IMR-90 (cell line): Measurements from ENCODE around the gene GLCE. TPM values are rescaled to one million over a fixed set of nuclear protein-coding genes. Genes with fewer than 3 reads are reported as not detected.

Experiments used
- ATAC-seq: fragments of 200-7000 bp; cut with Tn5 transposase; 2 replicates; pipeline ENCODE4 v1.9.1; 2020; ENCODE audit warnings: low read depth, mild to moderate bottlenecking, moderate library complexity
- BruUV-seq: library from RNA; stranded (reverse); fragments of 400-500 nt; replicated peaks from 2 replicates; lab custom pipeline; 2021; lab: Mats Ljungman, UMichigan
- CTCF ChIA-PET: fragments of 300-600 bp; formaldehyde crosslinking; extraction: SDS; loops from one replicate; lab custom pipeline; 2021; ENCODE audit warnings: antibody characterized with exemption; lab: Yijun Ruan, JAX
- POLR2A ChIA-PET: fragments of 300-600 bp; sonication (Branson Sonifier 250); formaldehyde crosslinking; loops from one replicate; lab custom pipeline; 2022; ENCODE audit warnings: antibody characterized with exemption; ENCODE audit not compliant: unreplicated experiment; lab: Charles Lee
- DNase-seq: peaks from one replicate; pipeline ENCODE4 v3.0.0; 2013
- H2AFZ ChIP-seq: replicated peaks from 2 replicates; pipeline ENCODE3; 2013; ENCODE audit warnings: low read length, mild to moderate bottlenecking; ENCODE audit not compliant: poor library complexity
- H2AK5ac ChIP-seq: 2 replicates; pipeline ENCODE4 v1.6.1; 2013; ENCODE audit warnings: low read depth, low read length, inconsistent platforms
- H2AK9ac ChIP-seq: replicated peaks from 2 replicates; pipeline ENCODE3; 2013; ENCODE audit warnings: mild to moderate bottlenecking, low read depth, low read length, moderate library complexity; ENCODE audit not compliant: poor library complexity
- H2BK120ac ChIP-seq: 2 replicates; pipeline ENCODE4 v1.6.1; 2013; ENCODE audit warnings: low read depth, low read length, inconsistent platforms
- H2BK15ac ChIP-seq: 3 replicates; pipeline ENCODE4 v1.6.1; 2013; ENCODE audit warnings: low read depth, low read length, inconsistent platforms
- H2BK20ac ChIP-seq: 2 replicates; pipeline ENCODE4 v1.6.1; 2013; ENCODE audit warnings: low read depth, mild to moderate bottlenecking, inconsistent platforms, low read length, moderate library complexity
- H2BK5ac ChIP-seq: 2 replicates; pipeline ENCODE4 v1.6.1; 2013; ENCODE audit warnings: mild to moderate bottlenecking, low read depth, low read length, inconsistent platforms; ENCODE audit not compliant: poor library complexity, severe bottlenecking
- H3K14ac ChIP-seq: replicated peaks from 2 replicates; pipeline ENCODE4 v1.6.1; 2013; ENCODE audit warnings: low read depth, low read length, inconsistent platforms
- H3K18ac ChIP-seq: 2 replicates; pipeline ENCODE4 v1.6.1; 2013; ENCODE audit warnings: low read depth, low read length, control low read depth
- H3K23ac ChIP-seq: 2 replicates; pipeline ENCODE4 v1.6.1; 2013; ENCODE audit warnings: low read depth, low read length, inconsistent platforms
- H3K27ac ChIP-seq: 2 replicates; pipeline ENCODE4 v1.5.1; 2013; ENCODE audit warnings: mild to moderate bottlenecking, control low read depth, low read length; ENCODE audit not compliant: insufficient read depth
- H3K27me3 ChIP-seq: 2 replicates; pipeline ENCODE4 v1.6.1; 2013; ENCODE audit warnings: low read length; ENCODE audit not compliant: control insufficient read depth, insufficient read depth
- H3K36me3 ChIP-seq: 2 replicates; pipeline ENCODE4 v1.6.1; 2013; ENCODE audit warnings: low read length, mixed read lengths; ENCODE audit not compliant: control insufficient read depth, insufficient read depth
- H3K4ac ChIP-seq: 2 replicates; pipeline ENCODE4 v1.6.1; 2013; ENCODE audit warnings: low read depth, low read length, inconsistent platforms
- H3K4me1 ChIP-seq: 2 replicates; pipeline ENCODE4 v1.6.1; 2013; ENCODE audit warnings: low read length, mixed read lengths; ENCODE audit not compliant: control insufficient read depth, insufficient read depth
- H3K4me2 ChIP-seq: 2 replicates; pipeline ENCODE4 v1.6.1; 2013; ENCODE audit warnings: low read depth, mild to moderate bottlenecking, control low read depth, low read length, moderate library complexity
- H3K4me3 ChIP-seq: 2 replicates; pipeline ENCODE4 v1.5.1; 2013; ENCODE audit warnings: low read depth, mild to moderate bottlenecking, control low read depth, low read length, moderate library complexity; ENCODE audit not compliant: insufficient read depth
- H3K56ac ChIP-seq: 2 replicates; pipeline ENCODE4 v1.6.1; 2013; ENCODE audit warnings: low read length, inconsistent platforms; ENCODE audit not compliant: insufficient read depth; ENCODE audit errors: extremely low read depth
- H3K79me1 ChIP-seq, 2 experiments: 2 replicates each; pipeline ENCODE4 v1.6.1; 2013; ENCODE audit warnings: low read length in 2 of 2, inconsistent platforms in 1 of 2, low read depth in 1 of 2
- H3K9ac ChIP-seq: 2 replicates; pipeline ENCODE4 v1.6.1; 2013; ENCODE audit warnings: low read depth, low read length, control low read depth
- H3K9me1 ChIP-seq: 2 replicates; pipeline ENCODE4 v1.6.1; 2013; ENCODE audit warnings: low read length, inconsistent platforms; ENCODE audit not compliant: insufficient read depth
- H3K9me3 ChIP-seq: 2 replicates; pipeline ENCODE4 v1.6.1; 2013; ENCODE audit warnings: low read length; ENCODE audit not compliant: control insufficient read depth, insufficient read depth
- H4K20me1 ChIP-seq: 2 replicates; pipeline ENCODE4 v1.6.1; 2013; ENCODE audit warnings: low read length, inconsistent platforms; ENCODE audit not compliant: insufficient read depth
- H4K5ac ChIP-seq: 2 replicates; pipeline ENCODE4 v1.6.1; 2013; ENCODE audit warnings: mild to moderate bottlenecking, low read depth, low read length, control low read depth
- H4K8ac ChIP-seq, 2 experiments: 2 replicates each; pipeline ENCODE4 v1.6.1; 2013; ENCODE audit warnings: low read depth in 2 of 2, low read length in 2 of 2, control low read depth in 1 of 2, inconsistent platforms in 1 of 2
- H4K91ac ChIP-seq: 2 replicates; pipeline ENCODE4 v1.6.1; 2013; ENCODE audit warnings: low read depth, low read length, inconsistent platforms; ENCODE audit not compliant: insufficient read depth
- BHLHE40 ChIP-seq: fragments of 150-350 bp; IDR thresholded peaks from 2 replicates; pipeline ENCODE4 v1.6.1; 2016; ENCODE audit warnings: mild to moderate bottlenecking, low read depth, low read length
- CEBPB ChIP-seq: IDR thresholded peaks from 2 replicates; pipeline ENCODE4 v1.6.1; 2012; ENCODE audit warnings: low read depth, low read length, improper control_type of control experiment
- CHD1 ChIP-seq: IDR thresholded peaks from 2 replicates; pipeline ENCODE4 v1.6.1; 2012; ENCODE audit warnings: low read depth, low read length, improper control_type of control experiment
- FOS ChIP-seq: fragments of 150-350 bp; IDR thresholded peaks from 2 replicates; pipeline ENCODE4 v1.6.1; 2016; ENCODE audit warnings: low read depth, low read length
- MAFK ChIP-seq: IDR thresholded peaks from 2 replicates; pipeline ENCODE4 v1.6.1; 2012; ENCODE audit warnings: low read depth, low read length, improper control_type of control experiment
- MAZ ChIP-seq: IDR thresholded peaks from 2 replicates; pipeline ENCODE4 v1.6.1; 2012; ENCODE audit warnings: low read depth, mild to moderate bottlenecking, low read length, improper control_type of control experiment, moderate library complexity, borderline replicate concordance
- MXI1 ChIP-seq: IDR thresholded peaks from 2 replicates; pipeline ENCODE4 v1.6.1; 2012; ENCODE audit warnings: low read depth, mild to moderate bottlenecking, low read length, moderate library complexity, borderline replicate concordance
- NFE2L2 ChIP-seq: fragments of 150-350 bp; IDR thresholded peaks from 2 replicates; pipeline ENCODE4 v1.6.1; 2016; ENCODE audit warnings: low read depth, mild to moderate bottlenecking, low read length
- POLR2A ChIP-seq: IDR thresholded peaks from 2 replicates; pipeline ENCODE4 v1.6.1; 2012; ENCODE audit warnings: mild to moderate bottlenecking, low read depth, low read length
- RAD21 ChIP-seq: IDR thresholded peaks from 2 replicates; pipeline ENCODE4 v1.6.1; 2012; ENCODE audit warnings: low read length, improper control_type of control experiment
- RCOR1 ChIP-seq: IDR thresholded peaks from 2 replicates; pipeline ENCODE4 v1.6.1; 2012; ENCODE audit warnings: mild to moderate bottlenecking, low read length, improper control_type of control experiment; ENCODE audit not compliant: insufficient replicate concordance
- RFX5 ChIP-seq: IDR thresholded peaks from 2 replicates; pipeline ENCODE4 v1.8.0; 2012; ENCODE audit warnings: low read depth, mild to moderate bottlenecking, low read length, moderate library complexity
- SMC3 ChIP-seq: fragments of 150-350 bp; IDR thresholded peaks from 2 replicates; pipeline ENCODE4 v1.6.1; 2016; ENCODE audit warnings: low read depth, mild to moderate bottlenecking, antibody characterized with exemption, low read length, moderate library complexity
- WGBS, 2 experiments: methylation state at CpG; one replicate each; pipeline versions ENCODE4 v1.1.5 to v1.1.7; 2013; ENCODE audit warnings: missing lambda C conversion rate in 2 of 2; ENCODE audit not compliant: insufficient read length in 1 of 2; ENCODE audit errors: extremely low coverage in 2 of 2; 5-methylcytosine and 5-hydroxymethylcytosine counted together
- dilution Hi-C: fragments of 300-500 bp; cut with HindIII; formaldehyde crosslinking; loops from one replicate; pipeline ENCODE4 v1.14.3; 2018; ENCODE audit warnings: low sequenced_read_pairs; ENCODE audit not compliant: unreplicated experiment
- in situ Hi-C: fragments of 300-500 bp; cut with MboI; formaldehyde crosslinking; loops from 3 replicates; pipeline ENCODE4 v1.14.3; 2019; ENCODE audit warnings: low sequenced_read_pairs, inconsistent platforms, mixed read lengths
- intact Hi-C: fragments of 100-400 bp; cut with micrococcal nuclease; formaldehyde crosslinking; loops from 2 replicates; pipeline ENCODE4 v1.10.0; 2022
- polyA plus RNA-seq, 3 experiments: library from polyadenylated mRNA; depleted of rRNA; stranded (reverse); fragments of >200 nt; gene quantifications; 2 replicates each; pipeline ENCODE4 v1.2.3, GENCODE V29; 2012; ENCODE audit warnings: low replicate concordance in 1 of 3
- total RNA-seq: library from RNA; depleted of rRNA; stranded (reverse); fragments of >200 nt; gene quantifications from 2 replicates; pipeline ENCODE4 v1.2.3, GENCODE V29; 2012
- TF ChIP-seq, protein P1 (sequence below): fragments of 150-350 bp; IDR thresholded peaks from 2 replicates; pipeline ENCODE4 v1.6.1; 2016; ENCODE audit warnings: low read depth, mild to moderate bottlenecking, low read length, moderate library complexity, borderline replicate concordance
- TF ChIP-seq, protein P2 (sequence below): fragments of 150-350 bp; IDR thresholded peaks from 2 replicates; pipeline ENCODE4 v1.6.1; 2017; ENCODE audit warnings: mild to moderate bottlenecking, antibody characterized with exemption, low read length, low read depth
- TF ChIP-seq, protein P3 (sequence below): conservative IDR thresholded peaks from 2 replicates; pipeline ENCODE4 v1.5.1; 2012; ENCODE audit warnings: mild to moderate bottlenecking, low read depth, low read length, improper control_type of control experiment

The GLCE gene
- total and polyA plus RNA-seq, 2 of the 4 experiments (the other 2 are of a cell fraction), result 15.3 to 29.6 TPM

GRCh38 chr15:69316291-69316690, 155.9 kb downstream of the GLCE start:
- H3K4me3 ChIP-seq, result no peak overlapping the region
- 0 out of 2 replicates have a peak, but pooled peaks cover 2% of the 10 kb centered on the region for H4K20me1 ChIP-seq
- no peak overlapping the region for H3K23ac ChIP-seq
- no peak overlapping the region for H4K8ac ChIP-seq
- dilution Hi-C loops, result no loop called here
- H3K79me1 ChIP-seq, result 0 out of 4 replicates have a peak, but pooled peaks cover 0 to under 1% of the 10 kb centered on the region in 2 experiments
- intact Hi-C loops, result no loop called here
- no peak overlapping the region for H4K91ac ChIP-seq
- no peak overlapping the region for H3K9ac ChIP-seq
- ChIA-PET POLR2A (no interaction called here), CTCF (no interaction called here)
- H3K56ac ChIP-seq, result no peak overlapping the region
- H3K4ac ChIP-seq, result no peak overlapping the region
- H3K9me1 ChIP-seq, result peaks cover 15% of the 10 kb centered on the region
- no peak overlapping the region for H2AK9ac ChIP-seq
- no peak overlapping the region for H2BK120ac ChIP-seq
- H3K14ac ChIP-seq, result no peak overlapping the region
- no peak overlapping the region for H2BK20ac ChIP-seq
- WGBS, 2 experiments, result no CpG with 5 or more reads among the region's 8 CpGs
- H2BK15ac ChIP-seq, result no peak overlapping the region
- no peaks in the 10 kb centered on the region for H3K27me3 ChIP-seq
- no peak overlapping the region for H3K18ac ChIP-seq
- H2BK5ac ChIP-seq, result no peak overlapping the region
- H3K9me3 ChIP-seq, result no peaks in the 10 kb centered on the region
- no peak overlapping the region for H2AK5ac ChIP-seq
- no peak overlapping the region for H3K4me2 ChIP-seq
- H3K27ac ChIP-seq, result no peak overlapping the region
- no peaks in the 10 kb centered on the region for H3K36me3 ChIP-seq
- peaks cover 12% of the 10 kb centered on the region for H3K4me1 ChIP-seq
- in situ Hi-C loops, result no loop called here
- H4K5ac ChIP-seq, result no peak overlapping the region
- TF ChIP-seq, protein P1, sequence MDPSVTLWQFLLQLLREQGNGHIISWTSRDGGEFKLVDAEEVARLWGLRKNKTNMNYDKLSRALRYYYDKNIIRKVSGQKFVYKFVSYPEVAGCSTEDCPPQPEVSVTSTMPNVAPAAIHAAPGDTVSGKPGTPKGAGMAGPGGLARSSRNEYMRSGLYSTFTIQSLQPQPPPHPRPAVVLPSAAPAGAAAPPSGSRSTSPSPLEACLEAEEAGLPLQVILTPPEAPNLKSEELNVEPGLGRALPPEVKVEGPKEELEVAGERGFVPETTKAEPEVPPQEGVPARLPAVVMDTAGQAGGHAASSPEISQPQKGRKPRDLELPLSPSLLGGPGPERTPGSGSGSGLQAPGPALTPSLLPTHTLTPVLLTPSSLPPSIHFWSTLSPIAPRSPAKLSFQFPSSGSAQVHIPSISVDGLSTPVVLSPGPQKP, result no peak
- TF ChIP-seq MAZ (no peak), CEBPB (no peak), BHLHE40 (no peak), POLR2A (no peak), FOS (no peak), NFE2L2 (no peak), RCOR1 (no peak), RFX5 (no peak), RAD21 (no peak), SMC3 (no peak), MAFK (no peak), MXI1 (no peak), CHD1 (no peak)
- TF ChIP-seq, protein P2, sequence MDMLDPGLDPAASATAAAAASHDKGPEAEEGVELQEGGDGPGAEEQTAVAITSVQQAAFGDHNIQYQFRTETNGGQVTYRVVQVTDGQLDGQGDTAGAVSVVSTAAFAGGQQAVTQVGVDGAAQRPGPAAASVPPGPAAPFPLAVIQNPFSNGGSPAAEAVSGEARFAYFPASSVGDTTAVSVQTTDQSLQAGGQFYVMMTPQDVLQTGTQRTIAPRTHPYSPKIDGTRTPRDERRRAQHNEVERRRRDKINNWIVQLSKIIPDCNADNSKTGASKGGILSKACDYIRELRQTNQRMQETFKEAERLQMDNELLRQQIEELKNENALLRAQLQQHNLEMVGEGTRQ, result no peak
- TF ChIP-seq, protein P3, sequence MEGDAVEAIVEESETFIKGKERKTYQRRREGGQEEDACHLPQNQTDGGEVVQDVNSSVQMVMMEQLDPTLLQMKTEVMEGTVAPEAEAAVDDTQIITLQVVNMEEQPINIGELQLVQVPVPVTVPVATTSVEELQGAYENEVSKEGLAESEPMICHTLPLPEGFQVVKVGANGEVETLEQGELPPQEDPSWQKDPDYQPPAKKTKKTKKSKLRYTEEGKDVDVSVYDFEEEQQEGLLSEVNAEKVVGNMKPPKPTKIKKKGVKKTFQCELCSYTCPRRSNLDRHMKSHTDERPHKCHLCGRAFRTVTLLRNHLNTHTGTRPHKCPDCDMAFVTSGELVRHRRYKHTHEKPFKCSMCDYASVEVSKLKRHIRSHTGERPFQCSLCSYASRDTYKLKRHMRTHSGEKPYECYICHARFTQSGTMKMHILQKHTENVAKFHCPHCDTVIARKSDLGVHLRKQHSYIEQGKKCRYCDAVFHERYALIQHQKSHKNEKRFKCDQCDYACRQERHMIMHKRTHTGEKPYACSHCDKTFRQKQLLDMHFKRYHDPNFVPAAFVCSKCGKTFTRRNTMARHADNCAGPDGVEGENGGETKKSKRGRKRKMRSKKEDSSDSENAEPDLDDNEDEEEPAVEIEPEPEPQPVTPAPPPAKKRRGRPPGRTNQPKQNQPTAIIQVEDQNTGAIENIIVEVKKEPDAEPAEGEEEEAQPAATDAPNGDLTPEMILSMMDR, result no peak
- DNase-seq (no peak), ATAC-seq (no peak)
- no peak overlapping the region for H2AFZ ChIP-seq
- no TSS peak for BruUV-seq
